MM.1S (cell line): ENCODE results near the gene LTBR.

Experiments
- DNase-seq: peaks from one replicate; pipeline ENCODE4 v3.0.0-alpha.2; 2015
- H2AFZ ChIP-seq: fragments of 300-600 bp; sonication (generic); 2 replicates; pipeline ENCODE4 v1.6.0; 2016; ENCODE audit warnings: antibody characterized with exemption, low read length
- H3F3A ChIP-seq: fragments of 300-600 bp; sonication (generic); 2 replicates; pipeline ENCODE4 v1.6.1; 2016; ENCODE audit warnings: mild to moderate bottlenecking, antibody characterized with exemption, low read length, moderate library complexity, mixed read lengths; ENCODE audit not compliant: insufficient read depth
- H3K27ac ChIP-seq: fragments of 300-600 bp; sonication (generic); 2 replicates; pipeline ENCODE4 v1.5.1; 2016; ENCODE audit warnings: mild to moderate bottlenecking, low read length
- H3K27me3 ChIP-seq: fragments of 300-600 bp; sonication (generic); replicated peaks from 2 replicates; pipeline ENCODE4 v1.6.0; 2016; ENCODE audit warnings: low read length; ENCODE audit not compliant: insufficient read depth
- H3K36me3 ChIP-seq: fragments of 300-600 bp; sonication (generic); replicated peaks from 2 replicates; pipeline ENCODE4 v1.6.1; 2016; ENCODE audit warnings: mild to moderate bottlenecking, low read length, mixed read lengths; ENCODE audit not compliant: insufficient read depth
- H3K4me1 ChIP-seq: fragments of 300-600 bp; sonication (generic); 2 replicates; pipeline ENCODE4 v1.6.1; 2016; ENCODE audit warnings: low read length, mixed read lengths
- H3K4me2 ChIP-seq: fragments of 300-600 bp; sonication (generic); 2 replicates; pipeline ENCODE4 v1.6.0; 2016; ENCODE audit warnings: low read depth, low read length
- H3K4me3 ChIP-seq: fragments of 300-600 bp; sonication (generic); 2 replicates; pipeline ENCODE4 v1.5.1; 2016; ENCODE audit warnings: low read length, mixed read lengths
- H3K79me2 ChIP-seq: fragments of 300-600 bp; sonication (generic); 2 replicates; pipeline ENCODE4 v1.6.1; 2016; ENCODE audit warnings: mixed run types, low read length, mixed read lengths
- H3K9ac ChIP-seq: fragments of 300-600 bp; sonication (generic); 2 replicates; pipeline ENCODE4 v1.6.1; 2016; ENCODE audit warnings: low read length, mixed read lengths
- H3K9me2 ChIP-seq: fragments of 300-600 bp; sonication (generic); replicated peaks from 2 replicates; pipeline ENCODE4 v1.6.1; 2016; ENCODE audit warnings: mild to moderate bottlenecking, low read length, mixed read lengths; ENCODE audit not compliant: insufficient read depth
- H3K9me3 ChIP-seq: fragments of 300-600 bp; sonication (generic); replicated peaks from 2 replicates; pipeline ENCODE4 v1.6.1; 2016; ENCODE audit warnings: mild to moderate bottlenecking, low read length, mixed read lengths; ENCODE audit not compliant: insufficient read depth
- H4K20me1 ChIP-seq: fragments of 300-600 bp; sonication (generic); 2 replicates; pipeline ENCODE4 v1.6.1; 2016; ENCODE audit warnings: mild to moderate bottlenecking, low read length, moderate library complexity, mixed read lengths; ENCODE audit not compliant: insufficient read depth
- CTCF ChIP-seq: fragments of 300-600 bp; sonication (generic); IDR thresholded peaks from 2 replicates; pipeline ENCODE4 v1.5.1; 2016; ENCODE audit warnings: antibody characterized with exemption, low read length, mixed read lengths
- EZH2 ChIP-seq: fragments of 300-600 bp; sonication (generic); optimal IDR thresholded peaks from 2 replicates; pipeline ENCODE3; 2017; ENCODE audit warnings: low read depth, mild to moderate bottlenecking, antibody characterized with exemption, low read length, mixed read lengths
- EZH2phosphoT487 ChIP-seq: fragments of 300-600 bp; sonication (generic); IDR thresholded peaks from 2 replicates; pipeline ENCODE4 v1.6.1; 2018; ENCODE audit warnings: antibody characterized with exemption, low read length

Gene LTBR

GRCh38 chr12:6396031-6396430 is 12.1 kb downstream of the LTBR start:
- Histone ChIP-seq H3K9ac (no peak overlapping the region), H3K27ac (no peak overlapping the region), H3K4me3 (no peak overlapping the region), H3K79me2 (no peaks in the 10 kb centered on the region), H2AFZ (no peak overlapping the region), H3K36me3 (no peaks in the 10 kb centered on the region), H3K9me3 (no peaks in the 10 kb centered on the region), H4K20me1 (no peaks in the 10 kb centered on the region), H3K4me1 (no peaks in the 10 kb centered on the region), H3K4me2 (no peak overlapping the region), H3F3A (no peaks in the 10 kb centered on the region), H3K9me2 (no peaks in the 10 kb centered on the region), H3K27me3 (no peaks in the 10 kb centered on the region)
- TF ChIP-seq EZH2 = no peak
- TF ChIP-seq EZH2phosphoT487 = no peak
- no peak for TF ChIP-seq CTCF
- DNase-seq = no peak

- TF ChIP-seq CTCF = no peak
- TF ChIP-seq EZH2phosphoT487 = no peak
- no peak for TF ChIP-seq EZH2
- no peaks in the 10 kb centered on the region for H3K4me1 ChIP-seq
- DNase-seq = no peak
Observed at GRCh38 chr12:6399884-6400644, 16.1 kb downstream of the LTBR start.

GRCh38 chr12:6404390-6404789 is 20.4 kb downstream of the LTBR start:
- H3K9ac ChIP-seq = no peak overlapping the region
- no peaks in the 10 kb centered on the region for H3K9me3 ChIP-seq
- H3K9me2 ChIP-seq = no peaks in the 10 kb centered on the region
- H3K4me3 ChIP-seq = no peak overlapping the region
- no peak overlapping the region for H3K4me2 ChIP-seq
- no peaks in the 10 kb centered on the region for H4K20me1 ChIP-seq
- H3K79me2 ChIP-seq = no peaks in the 10 kb centered on the region
- no peaks in the 10 kb centered on the region for H3F3A ChIP-seq
- H3K27me3 ChIP-seq = no peaks in the 10 kb centered on the region
- no peaks in the 10 kb centered on the region for H3K36me3 ChIP-seq
- no peaks in the 10 kb centered on the region for H3K4me1 ChIP-seq
- H2AFZ ChIP-seq = no peak overlapping the region
- H3K27ac ChIP-seq = no peak overlapping the region
- no peak for TF ChIP-seq EZH2phosphoT487
- no peak for TF ChIP-seq EZH2
- no peak for TF ChIP-seq CTCF
- no peak for DNase-seq

More at GRCh38 chr12:6399884-6400644, 16.1 kb downstream of the LTBR start:
- Histone ChIP-seq H3K4me2 (no peak overlapping the region), H3K9me3 (no peaks in the 10 kb centered on the region), H3K4me3 (no peak overlapping the region), H4K20me1 (no peaks in the 10 kb centered on the region), H3K9ac (no peak overlapping the region), H3F3A (no peaks in the 10 kb centered on the region), H3K79me2 (no peaks in the 10 kb centered on the region), H3K27me3 (no peaks in the 10 kb centered on the region), H3K9me2 (no peaks in the 10 kb centered on the region), H2AFZ (no peak overlapping the region), H3K27ac (no peak overlapping the region), H3K36me3 (no peaks in the 10 kb centered on the region)
